Activated CD4-positive, alpha-beta T cell treated with anti-CD3 and anti-CD28 coated beads, Interleukin-2, amount 50 U/mL, for 16 hours (primary cell): ENCODE measurements around the gene COMT.
A peak's percentile ranks its signal among the peaks of the same experiment; 100 is the strongest.
"Not testable (repeated sequence)": the region's sequence is repeated elsewhere in the genome, so short reads cannot be mapped to it uniquely, and the experiment has no call there.

Source experiments
- DNase-seq: peaks from one replicate; pipeline ENCODE4 v3.0.0-alpha.2; 2020

Gene COMT

GRCh38 chr22:19929586-19930550 lies 11.7 kb upstream of the COMT start:
- no peak for DNase-seq

GRCh38 chr22:19930551-19931486 lies 10.8 kb upstream of the COMT start:
- DNase-seq: no peak

- DNase-seq: no peak
Measured at GRCh38 chr22:19931514-19931913, 10.1 kb upstream of the COMT start.

- no peak for DNase-seq
Measured at GRCh38 chr22:19932367-19933206, 9.0 kb upstream of the COMT start.

- no peak for DNase-seq
Measured at GRCh38 chr22:19933341-19934241, 8.0 kb upstream of the COMT start.

GRCh38 chr22:19935123-19935718 lies 6.4 kb upstream of the COMT start:
- not testable (repeated sequence) for DNase-seq

- DNase-seq: no peak
Measured at GRCh38 chr22:19936513-19936912, 5.1 kb upstream of the COMT start.

GRCh38 chr22:19937616-19938473 lies 3.7 kb upstream of the COMT start:
- DNase-seq: no peak

- DNase-seq: no peak
Measured at GRCh38 chr22:19940536-19941364, 822 bp upstream of the COMT start.

GRCh38 chr22:19942157-19943081 lies 847 bp downstream of the COMT start:
- DNase-seq: peak; percentile 22

- no peak for DNase-seq
Measured at GRCh38 chr22:19943082-19944026, 1.8 kb downstream of the COMT start.

- no peak for DNase-seq
Measured at GRCh38 chr22:19948057-19948760, 6.6 kb downstream of the COMT start.

- DNase-seq: no peak
Measured at GRCh38 chr22:19951346-19951745, 9.8 kb downstream of the COMT start.

- no peak for DNase-seq
Measured at GRCh38 chr22:19955241-19956128, 13.9 kb downstream of the COMT start.

GRCh38 chr22:19957445-19957844 lies 15.9 kb downstream of the COMT start:
- no peak for DNase-seq
